Ishikawa (cell line): ENCODE results near the gene GSN.
A peak's percentile ranks its signal among the peaks of the same experiment; 100 is the strongest.

Source experiments
- CREB1 ChIP-seq: IDR thresholded peaks from 2 replicates; pipeline ENCODE4 v1.6.1; 2012; ENCODE audit warnings: low read depth
- EGR1 ChIP-seq: IDR thresholded peaks from 2 replicates; pipeline ENCODE4 v1.6.1; 2012
- EP300 ChIP-seq: IDR thresholded peaks from 2 replicates; pipeline ENCODE4 v1.6.1; 2012; ENCODE audit warnings: borderline replicate concordance
- FOXM1 ChIP-seq: IDR thresholded peaks from 2 replicates; pipeline ENCODE4 v1.6.1; 2012; ENCODE audit warnings: low read depth, borderline replicate concordance
- NFIC ChIP-seq: IDR thresholded peaks from 2 replicates; pipeline ENCODE4 v1.6.1; 2012
- RAD21 ChIP-seq: IDR thresholded peaks from 2 replicates; pipeline ENCODE4 v1.6.1; 2012; ENCODE audit warnings: low read depth
- TAF1 ChIP-seq: IDR thresholded peaks from 2 replicates; pipeline ENCODE4 v1.6.1; 2012; ENCODE audit warnings: low read depth, mild to moderate bottlenecking
- TCF12 ChIP-seq: IDR thresholded peaks from 2 replicates; pipeline ENCODE4 v1.6.1; 2012; ENCODE audit warnings: low read depth
- TEAD4 ChIP-seq: IDR thresholded peaks from 2 replicates; pipeline ENCODE4 v1.6.1; 2012
- YY1 ChIP-seq: IDR thresholded peaks from 2 replicates; pipeline ENCODE4 v1.6.1; 2012; ENCODE audit warnings: low read depth
- ZBTB7A ChIP-seq: IDR thresholded peaks from 2 replicates; pipeline ENCODE4 v1.6.1; 2012; ENCODE audit warnings: low read depth
- TF ChIP-seq, protein P1 (sequence below): IDR thresholded peaks from 2 replicates; pipeline ENCODE4 v1.6.1; 2012; ENCODE audit warnings: low read depth, mild to moderate bottlenecking
- TF ChIP-seq, protein P2 (sequence below): IDR thresholded peaks from 2 replicates; pipeline ENCODE4 v1.6.1; 2012
- TF ChIP-seq, protein P3 (sequence below): IDR thresholded peaks from 2 replicates; pipeline ENCODE4 v1.6.1; 2012

The GSN gene

DNA sequence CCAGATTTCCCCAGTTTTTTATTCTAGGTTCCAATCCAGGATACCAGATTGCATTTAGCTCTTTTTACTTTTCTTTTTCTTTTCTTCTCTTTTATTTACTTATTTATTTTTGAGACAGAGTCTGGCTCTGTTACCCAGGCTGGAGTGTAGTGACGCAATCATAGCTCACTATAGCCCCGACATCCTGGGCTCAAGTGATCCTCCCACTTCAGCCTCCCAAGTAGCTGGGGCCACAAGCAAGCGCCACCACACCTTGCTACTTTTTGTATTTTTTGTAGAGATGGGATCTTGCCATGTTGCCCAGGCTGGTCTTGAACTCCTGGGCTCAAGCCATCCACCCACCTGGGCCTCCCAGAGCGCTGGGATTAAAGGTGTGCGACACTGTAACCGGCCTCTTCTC lies 48.4 kb downstream of the GSN start:
- TF ChIP-seq, protein P1, sequence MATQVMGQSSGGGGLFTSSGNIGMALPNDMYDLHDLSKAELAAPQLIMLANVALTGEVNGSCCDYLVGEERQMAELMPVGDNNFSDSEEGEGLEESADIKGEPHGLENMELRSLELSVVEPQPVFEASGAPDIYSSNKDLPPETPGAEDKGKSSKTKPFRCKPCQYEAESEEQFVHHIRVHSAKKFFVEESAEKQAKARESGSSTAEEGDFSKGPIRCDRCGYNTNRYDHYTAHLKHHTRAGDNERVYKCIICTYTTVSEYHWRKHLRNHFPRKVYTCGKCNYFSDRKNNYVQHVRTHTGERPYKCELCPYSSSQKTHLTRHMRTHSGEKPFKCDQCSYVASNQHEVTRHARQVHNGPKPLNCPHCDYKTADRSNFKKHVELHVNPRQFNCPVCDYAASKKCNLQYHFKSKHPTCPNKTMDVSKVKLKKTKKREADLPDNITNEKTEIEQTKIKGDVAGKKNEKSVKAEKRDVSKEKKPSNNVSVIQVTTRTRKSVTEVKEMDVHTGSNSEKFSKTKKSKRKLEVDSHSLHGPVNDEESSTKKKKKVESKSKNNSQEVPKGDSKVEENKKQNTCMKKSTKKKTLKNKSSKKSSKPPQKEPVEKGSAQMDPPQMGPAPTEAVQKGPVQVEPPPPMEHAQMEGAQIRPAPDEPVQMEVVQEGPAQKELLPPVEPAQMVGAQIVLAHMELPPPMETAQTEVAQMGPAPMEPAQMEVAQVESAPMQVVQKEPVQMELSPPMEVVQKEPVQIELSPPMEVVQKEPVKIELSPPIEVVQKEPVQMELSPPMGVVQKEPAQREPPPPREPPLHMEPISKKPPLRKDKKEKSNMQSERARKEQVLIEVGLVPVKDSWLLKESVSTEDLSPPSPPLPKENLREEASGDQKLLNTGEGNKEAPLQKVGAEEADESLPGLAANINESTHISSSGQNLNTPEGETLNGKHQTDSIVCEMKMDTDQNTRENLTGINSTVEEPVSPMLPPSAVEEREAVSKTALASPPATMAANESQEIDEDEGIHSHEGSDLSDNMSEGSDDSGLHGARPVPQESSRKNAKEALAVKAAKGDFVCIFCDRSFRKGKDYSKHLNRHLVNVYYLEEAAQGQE: no peak
- TF ChIP-seq FOXM1 (no peak), TCF12 (no peak), NFIC (no peak), EGR1 (no peak), YY1 (no peak), ZBTB7A (no peak), TEAD4 (no peak), RAD21 (no peak), TAF1 (no peak), CREB1 (no peak), EP300 (no peak)
- TF ChIP-seq, protein P2, sequence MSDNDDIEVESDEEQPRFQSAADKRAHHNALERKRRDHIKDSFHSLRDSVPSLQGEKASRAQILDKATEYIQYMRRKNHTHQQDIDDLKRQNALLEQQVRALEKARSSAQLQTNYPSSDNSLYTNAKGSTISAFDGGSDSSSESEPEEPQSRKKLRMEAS: no peak

DNA sequence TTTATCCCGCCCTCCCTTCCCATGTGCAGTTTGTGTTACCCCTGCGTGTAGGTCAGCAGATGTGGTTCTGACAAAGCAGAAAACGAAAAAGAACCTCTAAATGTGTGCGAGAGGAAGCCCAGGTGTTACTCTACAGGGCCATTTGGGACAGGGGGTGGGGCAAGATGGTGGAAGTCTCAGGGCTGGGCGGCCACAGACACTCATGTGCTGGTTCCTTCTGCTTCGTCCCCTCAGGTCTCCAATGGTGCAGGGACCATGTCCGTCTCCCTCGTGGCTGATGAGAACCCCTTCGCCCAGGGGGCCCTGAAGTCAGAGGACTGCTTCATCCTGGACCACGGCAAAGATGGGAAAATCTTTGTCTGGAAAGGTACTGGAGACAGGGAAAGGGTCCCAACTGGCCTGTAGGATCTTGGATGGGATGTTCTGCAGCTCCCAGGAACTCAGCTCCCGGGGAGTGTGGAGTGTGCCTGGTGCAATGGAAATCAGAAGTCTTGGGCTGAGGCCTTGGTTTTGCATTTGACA lies 49.0 kb downstream of the GSN start:
- TF ChIP-seq RAD21: no peak
- no peak for TF ChIP-seq CREB1
- TF ChIP-seq ZBTB7A: no peak
- no peak for TF ChIP-seq TAF1
- no peak for TF ChIP-seq TEAD4
- TF ChIP-seq, protein P1: no peak
- no peak for TF ChIP-seq NFIC
- no peak for TF ChIP-seq EGR1
- TF ChIP-seq, protein P3, sequence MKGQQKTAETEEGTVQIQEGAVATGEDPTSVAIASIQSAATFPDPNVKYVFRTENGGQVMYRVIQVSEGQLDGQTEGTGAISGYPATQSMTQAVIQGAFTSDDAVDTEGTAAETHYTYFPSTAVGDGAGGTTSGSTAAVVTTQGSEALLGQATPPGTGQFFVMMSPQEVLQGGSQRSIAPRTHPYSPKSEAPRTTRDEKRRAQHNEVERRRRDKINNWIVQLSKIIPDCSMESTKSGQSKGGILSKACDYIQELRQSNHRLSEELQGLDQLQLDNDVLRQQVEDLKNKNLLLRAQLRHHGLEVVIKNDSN: no peak

DNA sequence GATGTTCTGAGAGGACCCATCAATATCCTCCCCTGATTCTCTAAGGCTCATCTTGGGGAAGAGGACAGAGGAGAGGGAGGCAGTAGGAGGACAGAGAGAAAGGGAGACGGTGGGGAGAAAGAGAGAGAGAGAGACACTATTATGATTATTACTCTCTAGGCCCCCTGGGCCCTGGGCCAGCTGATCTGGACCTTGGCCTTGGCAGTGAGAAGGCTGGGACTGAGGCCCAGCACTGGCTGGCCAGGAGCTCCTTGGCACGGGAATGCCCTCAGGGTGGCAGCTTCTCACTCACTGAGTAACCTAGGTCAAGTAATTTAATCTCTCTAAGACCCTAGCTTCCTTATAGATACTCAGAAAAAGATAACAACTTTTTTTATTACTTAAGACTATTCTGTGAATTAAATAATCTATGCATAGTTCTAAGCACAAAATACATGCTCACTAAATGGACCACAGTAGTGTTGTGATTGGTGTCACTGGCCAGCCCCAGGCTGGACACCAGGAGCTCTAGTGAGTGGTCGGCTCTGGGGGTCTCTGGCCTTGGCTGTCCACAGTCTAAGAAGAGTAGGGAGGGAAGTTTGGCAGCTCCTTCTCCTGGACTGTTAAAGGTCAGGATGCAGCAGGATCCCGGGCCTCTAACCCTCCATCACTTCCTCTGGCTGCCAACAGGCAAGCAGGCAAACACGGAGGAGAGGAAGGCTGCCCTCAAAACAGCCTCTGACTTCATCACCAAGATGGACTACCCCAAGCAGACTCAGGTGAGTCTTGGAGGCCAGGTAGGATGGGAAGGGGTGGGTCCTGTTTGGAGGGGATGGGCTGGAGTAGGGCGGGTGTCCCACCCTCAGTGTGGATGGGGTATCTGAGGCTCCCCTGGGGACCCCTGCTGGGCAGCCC lies 50.0 kb downstream of the GSN start:
- TF ChIP-seq, protein P1: no peak

DNA sequence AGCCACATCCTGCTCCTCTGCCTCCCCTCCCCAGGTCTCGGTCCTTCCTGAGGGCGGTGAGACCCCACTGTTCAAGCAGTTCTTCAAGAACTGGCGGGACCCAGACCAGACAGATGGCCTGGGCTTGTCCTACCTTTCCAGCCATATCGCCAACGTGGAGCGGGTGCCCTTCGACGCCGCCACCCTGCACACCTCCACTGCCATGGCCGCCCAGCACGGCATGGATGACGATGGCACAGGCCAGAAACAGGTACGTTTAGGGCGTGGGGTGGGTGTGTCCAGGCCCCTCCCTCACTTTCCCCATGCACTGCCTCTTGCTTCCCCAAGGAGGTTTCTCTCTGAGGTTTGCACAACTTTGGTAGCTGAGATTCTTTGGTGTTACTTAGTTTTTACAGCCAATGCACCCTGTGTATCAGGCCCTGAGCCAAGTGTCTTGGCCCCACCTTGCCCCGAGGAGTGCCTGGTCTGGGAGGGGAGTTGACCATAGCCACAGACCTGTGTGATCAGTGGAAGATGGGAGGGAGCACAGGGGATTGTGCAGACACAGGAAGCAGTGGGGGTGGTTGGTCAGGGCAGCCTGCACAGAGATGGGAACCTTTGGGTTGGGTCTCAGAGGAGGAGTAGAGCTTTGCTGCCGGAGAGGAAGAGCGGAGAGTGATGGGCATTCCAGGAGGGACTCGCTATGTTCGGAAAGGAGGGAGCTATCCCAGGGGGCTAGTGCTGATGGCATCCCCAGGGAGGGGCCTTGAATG lies 50.8 kb downstream of the GSN start:
- TF ChIP-seq, protein P1: peak; percentile 18; the same call in 1 of the 2 replicates
- no peak for TF ChIP-seq TCF12
